ENCODE results near the gene VOPP1. TPM values are rescaled to one million over a fixed set of nuclear protein-coding genes. Genes with fewer than 3 reads are reported as not detected.
"Not testable (repeated sequence)": the region's sequence is repeated elsewhere in the genome, so short reads cannot be mapped to it uniquely, and the experiment has no call there.

Gene VOPP1
- total and polyA plus RNA-seq, 10 of the 15 experiments (the other 5 are each of a cell fraction or from before 2014, with no cell fraction given) = 32.8 to 206 (median 129) TPM

GRCh38 chr7:55597944-55598499, 25.7 kb upstream of the VOPP1 start:
- not testable (repeated sequence) for H3K79me2 ChIP-seq (ENCODE audit: control insufficient read depth, insufficient read depth, low read length); H3K9ac ChIP-seq (ENCODE audit: control insufficient read depth, insufficient read depth, low read length); H3K36me3 ChIP-seq (ENCODE audit: control insufficient read depth in 2 of 2, insufficient read depth in 2 of 2, low read length in 1 of 2); H3K4me2 ChIP-seq (ENCODE audit: control insufficient read depth, insufficient read depth); H3K27ac ChIP-seq (ENCODE audit: control insufficient read depth, insufficient read depth); H4K20me1 ChIP-seq (ENCODE audit: control insufficient read depth, insufficient read depth); H3K9me3 ChIP-seq (replicated peaks; ENCODE audit: control insufficient read depth, insufficient read depth, low read length); BruUV-seq (replicated peaks); H3K4me3 ChIP-seq; H3K4me1 ChIP-seq (ENCODE audit: control insufficient read depth, insufficient read depth, low read length); DNase-seq (ENCODE audit: low read depth, low spot score); H3K27me3 ChIP-seq (replicated peaks in 1 of 2; ENCODE audit: control insufficient read depth in 2 of 2, insufficient read depth in 2 of 2, low read length in 1 of 2)
- ChIA-PET POLR2A (interaction anchor here (0.6 kb wide), 1 partner anchor 34 kb away, joined by 3 read pairs; no protein-coding TSS in a partner anchor), SMC1A (ENCODE audit: uncharacterized antibody, unreplicated experiment) (interaction anchor here (0.6 to 2.6 kb wide), 11 partner anchors 15 to 319 kb away, joined by 3 to 16 read pairs (median 3); no protein-coding TSS in a partner anchor), CTCF (interaction anchor here (0.6 to 2.6 kb wide), 28 partner anchors 13 to 321 kb away, joined by 3 to 14 read pairs (median 4); no protein-coding TSS in a partner anchor), RAD21 (ENCODE audit: unreplicated experiment) (interaction anchor here (0.6 to 2.7 kb wide), 12 partner anchors 11 to 317 kb away, joined by 3 to 7 read pairs (median 4); no protein-coding TSS in a partner anchor)
- in situ Hi-C loops (cut with MboI) = loop anchor here (25.0 kb wide), 1 partner anchor 311 kb away; no protein-coding TSS in a partner anchor
- TF ChIP-seq SMC3 (IDR thresholded peaks at IDR 0.05; ENCODE audit: borderline replicate concordance, low read length) (peak; percentile 53; the same call in 1 of the 2 replicates), RAD21 (IDR thresholded peaks at IDR 0.05; ENCODE audit: insufficient read depth, low read depth, low read length) (peak; percentile 64), CTCF (IDR thresholded peaks at IDR 0.05 in 2 of 3, conservative IDR thresholded peaks at IDR 0.05 in 1 of 3; ENCODE audit: control insufficient read depth in 2 of 3, extremely low read depth in 1 of 3, insufficient read depth in 1 of 3, low read depth in 3 of 3, low read length in 3 of 3) (peak; percentile 42 to 44 (median 42); a peak in 5 of 6 replicates)
- FAIRE-seq (peak; percentile 89), ATAC-seq (peak; percentile 80)
- intact Hi-C loops (cut with micrococcal nuclease; ENCODE audit: unreplicated experiment) = loop anchor here (5.0 kb wide), 1 partner anchor 166 kb away; no protein-coding TSS in a partner anchor
- 0% methylated on average over 4 of the region's 4 CpGs for WGBS (ENCODE audit: insufficient coverage, insufficient replicate concordance, low lambda C conversion rate, missing lambda C conversion rate)
- H2AFZ ChIP-seq (ENCODE audit: control insufficient read depth, low read depth, low read length) = peak overlapping the region; percentile 43; the same call in 1 of the 2 replicates

- H3K4me3 ChIP-seq; H2AFZ ChIP-seq (ENCODE audit: control insufficient read depth, low read depth, low read length); DNase-seq (ENCODE audit: low read depth, low spot score); H3K36me3 ChIP-seq (ENCODE audit: control insufficient read depth in 2 of 2, insufficient read depth in 2 of 2, low read length in 1 of 2); H3K9me3 ChIP-seq (replicated peaks; ENCODE audit: control insufficient read depth, insufficient read depth, low read length); H3K4me1 ChIP-seq (ENCODE audit: control insufficient read depth, insufficient read depth, low read length); H3K4me2 ChIP-seq (ENCODE audit: control insufficient read depth, insufficient read depth); H3K27ac ChIP-seq (ENCODE audit: control insufficient read depth, insufficient read depth); H3K27me3 ChIP-seq (replicated peaks in 1 of 2; ENCODE audit: control insufficient read depth in 2 of 2, insufficient read depth in 2 of 2, low read length in 1 of 2); H3K9ac ChIP-seq (ENCODE audit: control insufficient read depth, insufficient read depth, low read length); ATAC-seq; H3K79me2 ChIP-seq (ENCODE audit: control insufficient read depth, insufficient read depth, low read length); FAIRE-seq; H4K20me1 ChIP-seq (ENCODE audit: control insufficient read depth, insufficient read depth); BruUV-seq (replicated peaks): not testable (repeated sequence)
- ChIA-PET SMC1A (ENCODE audit: uncharacterized antibody, unreplicated experiment) (interaction anchor here (0.6 to 2.7 kb wide), 11 partner anchors 14 to 223 kb away, joined by 3 to 16 read pairs (median 4); no protein-coding TSS in a partner anchor), POLR2A (interaction anchor here (0.6 kb wide), 1 partner anchor 33 kb away, joined by 3 read pairs; no protein-coding TSS in a partner anchor), CTCF (interaction anchor here (0.6 to 2.6 kb wide), 25 partner anchors 12 to 320 kb away, joined by 3 to 14 read pairs (median 4); no protein-coding TSS in a partner anchor), RAD21 (ENCODE audit: unreplicated experiment) (interaction anchor here (0.6 to 2.7 kb wide), 12 partner anchors 10 to 316 kb away, joined by 3 to 7 read pairs (median 4); no protein-coding TSS in a partner anchor)
- in situ Hi-C loops (cut with MboI) (loop anchor here (25.0 kb wide), 1 partner anchor 310 kb away; no protein-coding TSS in a partner anchor), intact Hi-C loops (cut with micrococcal nuclease; ENCODE audit: unreplicated experiment) (loop anchor here (5.0 kb wide), 1 partner anchor 165 kb away; no protein-coding TSS in a partner anchor)
- WGBS (ENCODE audit: insufficient coverage, insufficient replicate concordance, low lambda C conversion rate, missing lambda C conversion rate) = 0% methylated on average over 2 of the region's 2 CpGs
Measured at GRCh38 chr7:55597214-55597739, 25.0 kb upstream of the VOPP1 start.
